GM10847 (cell line): ENCODE data around the gene COL8A2.

Experiments
- POLR2A ChIP-seq: IDR thresholded peaks from 2 replicates; pipeline ENCODE4 v1.6.1; 2011; ENCODE audit not compliant: insufficient read length; ENCODE audit errors: extremely low read depth

The COL8A2 gene

DNA sequence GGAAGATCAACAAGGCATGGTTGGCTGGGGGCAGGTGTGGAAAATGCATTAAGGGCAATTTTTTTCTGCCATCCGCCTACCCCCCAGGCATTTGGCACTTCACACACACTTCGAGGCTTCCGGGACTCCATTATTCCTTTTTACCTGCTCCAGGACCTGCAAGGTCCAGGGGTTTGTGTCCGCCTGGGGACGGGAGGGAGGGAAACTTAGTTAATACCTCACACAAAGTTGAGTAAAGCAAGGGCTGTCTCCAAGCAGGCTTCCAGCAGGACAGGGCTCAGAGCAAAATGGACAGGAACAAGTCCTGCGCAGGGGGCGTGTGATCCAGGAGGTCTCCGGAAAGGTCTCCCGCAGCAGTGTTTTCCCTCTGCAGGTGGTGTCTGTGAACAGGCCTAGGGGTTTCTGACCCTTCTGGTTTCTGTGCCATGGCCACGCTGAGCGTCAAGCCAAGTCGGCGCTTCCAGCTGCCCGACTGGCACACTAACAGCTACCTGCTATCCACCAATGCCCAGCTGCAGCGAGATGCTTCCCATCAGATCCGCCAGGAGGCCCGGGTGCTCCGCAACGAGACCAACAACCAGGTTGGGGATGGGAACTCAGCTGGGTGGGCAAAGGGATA is 40.4 kb downstream of the COL8A2 start:
- no peak for TF ChIP-seq POLR2A

DNA sequence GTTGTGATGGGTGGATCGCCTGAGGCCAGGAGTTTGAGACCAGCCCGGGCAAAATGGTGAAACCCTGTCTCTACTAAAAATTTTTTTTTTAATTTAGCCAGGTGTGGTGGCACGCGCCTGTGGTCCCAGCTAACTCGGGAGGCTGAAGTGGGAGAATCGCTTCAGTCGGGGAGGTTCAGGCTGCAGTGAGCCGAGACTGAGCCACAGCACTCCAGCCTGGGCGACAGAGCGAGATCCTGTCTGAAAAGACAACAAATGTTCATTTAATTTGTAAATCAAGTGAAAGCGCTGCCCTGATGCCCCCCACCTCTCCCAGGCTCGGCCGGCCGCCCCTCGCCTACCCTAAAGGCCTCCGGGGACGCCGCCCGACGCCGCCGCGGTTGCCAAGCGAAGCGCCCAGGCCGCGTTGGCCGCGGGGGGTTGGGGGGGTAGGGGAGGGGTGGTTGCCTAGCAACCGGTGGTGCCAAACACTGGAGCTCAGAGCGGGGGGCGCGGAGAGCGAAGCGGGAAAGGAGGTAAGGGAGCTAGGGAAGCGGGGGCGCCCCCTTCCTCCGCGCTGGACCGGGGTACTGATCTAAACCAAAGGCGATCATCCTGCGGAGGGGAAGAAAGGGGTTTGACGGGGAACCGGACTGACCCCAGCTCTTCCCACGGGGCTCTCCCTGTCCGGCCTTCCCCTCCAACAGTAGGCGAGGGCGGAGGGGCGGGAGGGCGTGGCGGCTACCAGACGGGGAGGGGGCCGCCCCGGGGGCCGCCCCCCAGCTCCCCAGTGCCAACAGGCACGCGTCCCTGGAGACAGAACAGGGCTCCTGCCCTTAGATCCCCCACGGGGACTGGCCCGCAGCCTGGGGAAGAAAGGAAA is 41.2 kb downstream of the COL8A2 start, which contains the start of gene TEKT2:
Gene TEKT2, plus strand, starts transcription at position 460 of the 862 bp plus-strand sequence. CDS start 828 bp downstream, outside the sequence.
- no peak for TF ChIP-seq POLR2A

DNA sequence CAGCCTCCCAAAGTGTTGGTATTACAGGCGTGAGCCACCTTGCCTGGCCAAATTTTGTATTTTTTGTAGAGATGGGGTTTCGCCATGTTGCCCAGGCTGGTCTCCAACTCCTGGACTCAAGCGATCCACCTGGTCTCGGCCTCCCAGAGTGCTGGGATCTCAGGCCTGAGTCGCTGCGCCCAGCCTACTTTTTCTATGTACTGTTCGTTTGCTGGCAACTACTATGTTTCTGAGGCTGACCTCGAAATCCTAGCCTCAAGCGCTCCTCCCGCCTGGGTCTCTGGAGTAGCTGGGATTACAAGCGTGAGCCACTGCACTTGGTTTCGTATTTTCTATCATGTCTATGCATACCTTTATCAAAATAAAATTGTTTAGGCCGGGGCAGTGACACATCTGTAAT is 41.8 kb downstream of the COL8A2 start:
- TF ChIP-seq POLR2A = no peak

DNA sequence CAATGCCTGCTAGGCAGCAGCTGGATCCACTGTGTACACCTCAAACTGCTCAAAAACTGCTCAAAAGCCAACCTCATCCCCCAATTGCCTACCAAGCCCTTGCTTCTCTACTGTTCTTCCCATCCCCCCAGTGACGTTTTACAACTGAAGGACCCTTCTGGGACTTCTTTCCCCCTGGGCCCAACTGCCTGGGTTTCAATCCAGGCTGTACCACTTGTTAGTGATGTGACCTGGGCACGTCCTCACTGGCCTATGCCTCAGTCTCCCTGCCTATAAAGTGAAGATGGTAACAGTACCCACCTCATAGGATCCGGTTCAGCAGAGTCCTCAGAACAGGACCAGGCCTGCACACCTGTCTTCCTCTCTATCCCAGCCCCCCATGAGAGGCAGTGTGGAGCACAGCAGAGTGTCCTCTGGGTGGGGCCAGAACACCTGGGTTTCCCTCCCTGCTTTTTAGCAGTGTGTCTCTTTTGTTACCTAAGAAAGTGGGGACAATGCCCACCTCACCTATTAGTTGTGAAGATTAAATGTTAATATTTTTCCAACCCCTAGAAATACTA is 43.0 kb downstream of the COL8A2 start:
- TF ChIP-seq POLR2A = no peak

DNA sequence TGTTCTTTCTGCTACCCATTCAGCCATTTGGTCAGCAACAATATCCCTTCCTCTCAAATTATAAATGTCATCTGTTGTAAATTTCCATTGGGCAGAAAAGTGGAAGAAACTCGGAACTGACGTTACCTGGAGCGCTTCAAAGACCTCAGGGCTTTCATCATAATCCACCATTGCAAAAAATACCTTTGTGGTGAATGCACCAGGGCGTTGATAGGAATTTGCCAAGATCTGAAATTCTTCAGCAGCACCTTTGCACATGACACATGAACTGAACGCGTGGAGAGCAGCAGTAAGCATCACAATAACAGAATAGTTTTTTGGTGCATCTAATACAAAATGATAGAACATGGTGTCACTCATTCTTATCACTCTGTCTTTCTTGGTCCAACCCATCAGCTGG is 44.2 kb downstream of the COL8A2 start:
- TF ChIP-seq POLR2A = no peak

DNA sequence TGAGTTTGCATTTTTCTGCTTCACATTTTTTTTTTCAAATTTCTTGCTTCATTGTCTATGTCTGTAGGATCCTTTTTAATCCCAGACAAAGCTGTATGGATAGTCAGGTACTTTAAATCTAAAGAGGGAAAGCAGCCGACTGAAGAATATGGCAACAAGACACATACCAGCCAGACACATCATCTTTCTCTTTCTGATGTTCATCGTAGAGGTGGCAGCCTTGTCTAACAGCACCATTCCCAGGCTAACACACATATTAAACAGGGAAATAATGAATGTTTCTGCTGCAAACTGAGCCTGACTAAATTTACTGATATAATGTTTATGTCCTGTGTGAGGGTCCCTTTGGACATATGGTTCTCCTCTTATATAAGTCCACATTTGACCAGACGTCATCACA is 44.8 kb downstream of the COL8A2 start:
- TF ChIP-seq POLR2A = no peak

DNA sequence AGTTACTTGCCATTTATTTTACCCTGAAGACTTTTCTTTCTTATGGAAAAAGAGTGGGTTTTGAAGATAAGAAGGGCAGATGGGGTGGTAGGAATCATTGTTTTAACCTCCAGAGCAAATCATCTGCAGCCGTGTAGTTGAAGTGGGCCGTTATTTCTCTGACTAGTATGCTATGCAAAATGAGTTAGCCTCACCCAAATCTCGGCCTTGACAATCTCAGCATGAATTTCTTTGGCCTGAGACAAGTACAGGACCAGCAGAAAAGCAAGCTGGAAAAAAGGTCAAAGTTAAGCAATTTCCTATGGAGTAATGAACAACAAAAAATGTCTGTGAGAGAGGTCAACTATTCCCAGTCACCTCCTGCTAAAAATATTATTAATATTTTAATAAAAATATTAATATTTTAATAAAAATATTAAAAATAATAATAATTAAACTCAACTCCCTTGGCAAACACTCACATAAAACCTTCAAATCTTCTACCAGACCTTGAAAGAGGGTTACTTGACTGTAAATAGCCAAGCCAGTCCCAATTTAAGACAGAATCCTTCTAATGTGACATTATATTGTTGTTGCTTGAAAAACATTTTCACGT is 47.9 kb downstream of the COL8A2 start:
- TF ChIP-seq POLR2A = no peak

DNA sequence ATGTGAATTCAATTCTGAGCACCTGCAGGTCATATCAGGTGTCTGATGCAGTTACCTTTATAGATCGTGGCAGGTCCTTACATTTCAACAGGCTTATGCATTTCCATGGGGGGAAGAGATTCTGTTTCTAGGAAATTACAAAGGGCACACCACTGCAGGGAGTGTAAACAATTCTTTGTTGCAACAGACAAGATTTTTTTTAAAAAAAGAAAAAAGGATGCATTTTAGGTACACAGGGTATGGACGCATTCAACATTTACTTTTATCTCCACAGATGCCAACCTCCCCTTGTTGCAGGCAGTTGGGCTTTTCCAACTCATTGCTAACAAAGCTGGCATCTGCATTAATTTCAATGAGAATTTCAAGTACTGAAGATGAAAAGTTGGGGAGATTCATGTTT is 54.7 kb downstream of the COL8A2 start:
- TF ChIP-seq POLR2A = no peak

DNA sequence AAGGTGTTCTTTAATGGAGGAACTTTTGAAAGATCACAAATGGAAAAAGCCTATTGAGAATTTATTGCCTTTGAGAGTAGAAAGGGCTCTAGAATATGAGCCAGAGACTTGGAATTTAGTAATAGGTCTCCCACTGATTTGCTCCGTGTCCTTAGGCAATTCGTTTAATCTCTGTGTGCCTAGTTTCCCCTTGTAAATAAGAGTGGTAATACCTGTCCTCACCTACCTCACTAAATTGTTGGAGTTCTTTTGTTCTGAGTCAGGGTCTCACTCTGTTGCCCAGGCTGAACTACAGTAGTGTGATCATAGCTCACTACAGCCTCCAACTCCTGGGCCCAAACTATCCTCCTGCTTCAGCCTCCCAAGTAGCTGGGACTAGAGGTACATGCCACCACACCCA is 56.2 kb downstream of the COL8A2 start:
- TF ChIP-seq POLR2A = no peak

DNA sequence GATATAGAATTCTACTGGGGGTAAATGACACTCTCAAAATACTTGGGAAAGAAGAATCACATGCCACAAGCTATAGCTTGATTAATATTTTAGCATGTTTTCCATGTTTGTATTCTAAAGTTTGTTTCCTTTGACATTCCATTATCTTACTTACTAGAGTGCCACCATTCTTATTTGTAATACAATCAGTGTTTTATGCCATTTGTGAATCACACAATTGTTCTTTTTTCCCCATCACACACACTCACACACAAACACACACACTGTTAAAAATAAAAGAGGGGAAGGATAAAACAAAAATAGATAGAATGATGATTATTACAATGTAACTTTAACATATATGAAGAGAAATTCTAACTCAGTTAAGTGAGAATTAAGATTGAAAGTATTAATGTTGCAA is 57.2 kb downstream of the COL8A2 start:
- no peak for TF ChIP-seq POLR2A

DNA sequence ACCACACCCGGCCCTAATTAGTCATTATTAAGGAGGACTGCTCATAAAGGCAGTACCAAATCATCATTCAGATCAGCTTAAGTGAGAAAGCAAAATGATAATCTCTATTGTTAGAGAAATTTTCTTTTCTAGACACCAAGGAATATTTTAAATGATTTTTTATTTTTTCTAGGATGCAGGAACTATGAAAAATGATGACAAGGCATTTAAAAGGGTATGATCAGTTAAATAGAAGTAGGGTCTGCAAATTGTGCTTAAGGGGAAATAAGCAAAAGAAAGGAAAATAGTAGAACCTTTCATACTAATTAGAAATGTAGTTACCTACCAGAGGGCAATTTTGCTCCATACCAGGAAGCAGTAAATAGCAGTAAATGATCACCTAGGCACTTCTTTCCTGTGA is 62.7 kb downstream of the COL8A2 start:
- no peak for TF ChIP-seq POLR2A

DNA sequence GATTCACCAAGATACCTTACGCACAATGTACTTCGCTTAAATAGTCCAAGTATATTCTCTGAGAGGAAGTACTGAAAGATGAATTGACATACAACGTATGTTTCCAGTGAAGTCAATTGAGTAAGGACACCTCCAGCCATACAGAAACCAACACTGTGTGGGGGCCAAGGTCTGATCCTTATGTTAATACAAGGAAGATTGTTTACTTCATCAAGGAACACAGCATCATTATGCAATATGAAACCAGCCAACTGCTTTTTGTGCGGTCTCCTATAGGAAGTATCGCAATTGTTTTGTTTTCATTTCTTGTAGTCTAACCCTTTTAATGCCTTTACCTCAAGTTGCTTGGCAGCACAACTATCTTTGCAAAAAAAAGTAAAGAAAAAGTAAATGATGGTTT is 69.3 kb downstream of the COL8A2 start:
- TF ChIP-seq POLR2A = no peak

DNA sequence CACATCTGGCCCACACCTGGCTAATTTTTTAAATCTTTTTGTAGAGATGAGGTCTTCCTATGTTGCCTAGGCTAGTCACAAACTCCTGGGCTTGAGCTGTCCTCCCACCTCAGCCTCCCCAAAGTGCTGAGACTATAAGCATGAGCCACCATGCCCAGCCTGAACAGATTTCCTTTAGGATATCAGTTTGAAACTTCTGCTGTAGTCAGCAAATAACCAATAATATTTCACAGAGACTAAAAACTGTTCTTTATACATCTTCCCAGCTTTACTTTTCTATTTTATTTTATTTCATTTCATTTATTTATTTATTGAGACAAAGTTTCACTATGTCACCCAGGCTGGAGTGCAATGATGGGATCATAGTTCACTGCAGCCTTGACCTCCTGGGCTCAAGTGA is 71.0 kb downstream of the COL8A2 start:
- no peak for TF ChIP-seq POLR2A

DNA sequence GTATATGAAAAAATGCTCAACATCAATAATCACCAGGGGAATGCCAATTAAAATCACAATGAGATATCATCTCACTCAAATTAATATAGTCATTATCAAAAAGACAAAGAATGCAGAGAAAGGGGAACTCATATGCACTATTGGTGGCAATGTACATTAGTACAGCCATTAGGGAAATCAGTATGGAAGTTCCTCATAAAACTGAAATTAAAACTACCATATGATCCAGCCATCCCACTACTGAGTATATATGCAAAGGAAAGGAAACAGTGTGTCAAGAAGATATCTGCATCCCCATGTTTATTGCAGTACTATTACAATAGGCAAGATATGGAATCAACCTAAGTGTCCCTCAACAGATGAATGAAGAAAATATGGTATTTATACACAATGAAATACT is 73.2 kb downstream of the COL8A2 start:
- TF ChIP-seq POLR2A = no peak
